PC-9 (cell line): ENCODE measurements around the gene AKR1A1.

Source experiments
- CTCF ChIP-seq: fragments of 200-600 bp; sonication (generic); conservative IDR thresholded peaks from 2 replicates; pipeline ENCODE4 v1.6.1; 2017; ENCODE audit warnings: mixed run types, antibody characterized with exemption, mild to moderate bottlenecking, moderate library complexity
- EZH2 ChIP-seq: fragments of 200-600 bp; sonication (generic); IDR thresholded peaks from 2 replicates; pipeline ENCODE4 v1.8.0; 2017; ENCODE audit warnings: antibody characterized with exemption, low read depth

GRCh38 chr1:45522324-45523104, 28.1 kb upstream of the AKR1A1 start:
- TF ChIP-seq CTCF (no peak), EZH2 (no peak)
